Activated T-cell treated with anti-CD3 and anti-CD28 coated beads, Interleukin-2, amount 50 U/mL, for 48 hours (primary cell): ENCODE results near the gene MGST2.
"Not testable (repeated sequence)": the region's sequence is repeated elsewhere in the genome, so short reads cannot be mapped to it uniquely, and the experiment has no call there.

Experiments used
- DNase-seq, 2 experiments: peaks; one replicate each; pipeline ENCODE4 v3.0.0-alpha.2; 2020

The MGST2 gene

GRCh38 chr4:139665690-139666529 is at the start of gene MGST2:
TSS of gene MGST2 (plus strand) at chr4:139665819. CDS start at chr4:139666020, 201 bp downstream.
- DNase-seq: peak; percentile 58 to 63

- DNase-seq: no peak
Observed at GRCh38 chr4:139617702-139618490, 47.7 kb upstream of the MGST2 start.

GRCh38 chr4:139619644-139620043 is 46.0 kb upstream of the MGST2 start:
- no peak for DNase-seq

GRCh38 chr4:139622901-139623381 is 42.7 kb upstream of the MGST2 start:
- no peak for DNase-seq

- no peak for DNase-seq
Observed at GRCh38 chr4:139624441-139625092, 41.1 kb upstream of the MGST2 start.

GRCh38 chr4:139625093-139625455 is 40.5 kb upstream of the MGST2 start:
- DNase-seq: no peak

GRCh38 chr4:139625482-139625881 is 40.1 kb upstream of the MGST2 start:
- no peak for DNase-seq

GRCh38 chr4:139628184-139629012 is 37.2 kb upstream of the MGST2 start:
- no peak for DNase-seq

GRCh38 chr4:139629436-139630125 is 36.0 kb upstream of the MGST2 start:
- no peak for DNase-seq

- no peak for DNase-seq
Observed at GRCh38 chr4:139630126-139630495, 35.5 kb upstream of the MGST2 start.

- DNase-seq: no peak
Observed at GRCh38 chr4:139630991-139631390, 34.6 kb upstream of the MGST2 start.

GRCh38 chr4:139631791-139632190 is 33.8 kb upstream of the MGST2 start:
- no peak for DNase-seq

GRCh38 chr4:139632739-139633138 is 32.9 kb upstream of the MGST2 start:
- DNase-seq: not testable (repeated sequence)

GRCh38 chr4:139633195-139633594 is 32.4 kb upstream of the MGST2 start:
- no peak for DNase-seq

GRCh38 chr4:139633661-139634060 is 32.0 kb upstream of the MGST2 start:
- no peak for DNase-seq

GRCh38 chr4:139635966-139636365 is 29.7 kb upstream of the MGST2 start:
- DNase-seq: no peak

- DNase-seq: not testable (repeated sequence)
Observed at GRCh38 chr4:139638306-139638705, 27.3 kb upstream of the MGST2 start.

GRCh38 chr4:139639654-139640053 is 26.0 kb upstream of the MGST2 start:
- DNase-seq: no peak

- DNase-seq: no peak
Observed at GRCh38 chr4:139641218-139641617, 24.4 kb upstream of the MGST2 start.

- no peak for DNase-seq
Observed at GRCh38 chr4:139642364-139642763, 23.3 kb upstream of the MGST2 start.

- no peak for DNase-seq
Observed at GRCh38 chr4:139643042-139643895, 22.4 kb upstream of the MGST2 start.
